ENCODE measurements around the gene ENGASE. TPM values are rescaled to one million over a fixed set of nuclear protein-coding genes. Genes with fewer than 3 reads are reported as not detected.

The ENGASE gene
- total RNA-seq, 4 donors from 2014 or later, result 21.6 to 60.7 (median 31.7) TPM

DNA sequence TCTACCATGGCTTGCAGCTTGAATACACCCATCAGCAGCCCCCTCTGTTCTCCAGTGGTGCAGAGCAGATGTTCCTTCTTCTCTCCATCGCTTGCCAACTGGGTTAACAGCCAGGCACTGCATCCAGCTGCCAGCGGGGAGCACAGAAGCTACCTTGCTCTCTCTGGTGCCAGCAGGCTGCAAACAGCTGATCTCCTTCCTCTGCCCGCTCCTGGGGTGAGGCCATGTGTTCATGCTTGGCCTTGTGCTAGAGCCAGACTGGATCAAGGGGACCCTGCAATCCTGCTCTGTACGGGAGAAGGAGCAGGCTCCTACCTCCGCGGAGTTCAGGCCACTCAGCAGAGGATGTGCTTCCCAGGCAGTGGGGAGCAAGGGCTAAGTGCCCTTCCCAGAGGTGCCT is 24.1 kb upstream of the ENGASE start:
- TF ChIP-seq, protein P1, sequence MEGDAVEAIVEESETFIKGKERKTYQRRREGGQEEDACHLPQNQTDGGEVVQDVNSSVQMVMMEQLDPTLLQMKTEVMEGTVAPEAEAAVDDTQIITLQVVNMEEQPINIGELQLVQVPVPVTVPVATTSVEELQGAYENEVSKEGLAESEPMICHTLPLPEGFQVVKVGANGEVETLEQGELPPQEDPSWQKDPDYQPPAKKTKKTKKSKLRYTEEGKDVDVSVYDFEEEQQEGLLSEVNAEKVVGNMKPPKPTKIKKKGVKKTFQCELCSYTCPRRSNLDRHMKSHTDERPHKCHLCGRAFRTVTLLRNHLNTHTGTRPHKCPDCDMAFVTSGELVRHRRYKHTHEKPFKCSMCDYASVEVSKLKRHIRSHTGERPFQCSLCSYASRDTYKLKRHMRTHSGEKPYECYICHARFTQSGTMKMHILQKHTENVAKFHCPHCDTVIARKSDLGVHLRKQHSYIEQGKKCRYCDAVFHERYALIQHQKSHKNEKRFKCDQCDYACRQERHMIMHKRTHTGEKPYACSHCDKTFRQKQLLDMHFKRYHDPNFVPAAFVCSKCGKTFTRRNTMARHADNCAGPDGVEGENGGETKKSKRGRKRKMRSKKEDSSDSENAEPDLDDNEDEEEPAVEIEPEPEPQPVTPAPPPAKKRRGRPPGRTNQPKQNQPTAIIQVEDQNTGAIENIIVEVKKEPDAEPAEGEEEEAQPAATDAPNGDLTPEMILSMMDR (IDR thresholded peaks at IDR 0.05; ENCODE audit: low read depth), result no peak

DNA sequence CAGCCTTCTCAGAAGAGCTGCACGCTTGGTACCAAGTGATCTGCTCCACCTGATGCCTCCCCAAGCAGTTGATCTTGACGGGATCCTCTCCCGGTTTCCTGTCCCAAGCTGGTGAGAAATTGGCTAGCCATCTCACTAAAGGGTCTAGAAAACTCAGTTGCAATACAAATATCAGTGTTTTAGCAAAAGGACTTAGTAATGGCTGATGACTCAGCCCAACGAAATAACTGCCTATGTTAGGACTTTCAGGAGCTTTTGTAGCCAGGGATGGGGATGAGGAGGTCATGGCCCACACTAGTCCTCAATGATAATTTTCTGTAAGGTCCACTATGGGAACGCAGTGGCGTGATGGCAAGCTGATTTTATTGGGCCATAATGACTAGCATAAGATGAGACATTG is 23.3 kb upstream of the ENGASE start:
- TF ChIP-seq, protein P1 (IDR thresholded peaks at IDR 0.05; ENCODE audit: low read depth), result no peak

DNA sequence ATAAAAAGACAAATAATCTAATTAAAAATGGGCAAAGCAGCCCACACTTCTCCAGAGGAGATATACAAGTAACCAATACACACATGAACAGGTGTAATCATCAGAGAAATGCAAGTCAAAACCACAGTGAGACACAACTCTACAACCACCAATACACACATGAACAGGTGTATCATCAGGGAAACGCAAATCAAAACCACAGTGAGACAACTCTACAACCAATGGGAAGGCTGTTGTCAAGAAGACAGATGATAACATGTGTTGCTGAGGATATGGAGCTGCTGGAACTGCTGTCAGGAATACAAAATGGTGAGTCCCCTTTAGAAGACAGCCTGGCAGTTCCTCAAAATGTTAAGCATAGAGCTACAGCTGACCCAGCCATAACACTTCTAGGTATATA is 22.5 kb upstream of the ENGASE start:
- TF ChIP-seq, protein P1 (IDR thresholded peaks at IDR 0.05; ENCODE audit: low read depth), result no peak

DNA sequence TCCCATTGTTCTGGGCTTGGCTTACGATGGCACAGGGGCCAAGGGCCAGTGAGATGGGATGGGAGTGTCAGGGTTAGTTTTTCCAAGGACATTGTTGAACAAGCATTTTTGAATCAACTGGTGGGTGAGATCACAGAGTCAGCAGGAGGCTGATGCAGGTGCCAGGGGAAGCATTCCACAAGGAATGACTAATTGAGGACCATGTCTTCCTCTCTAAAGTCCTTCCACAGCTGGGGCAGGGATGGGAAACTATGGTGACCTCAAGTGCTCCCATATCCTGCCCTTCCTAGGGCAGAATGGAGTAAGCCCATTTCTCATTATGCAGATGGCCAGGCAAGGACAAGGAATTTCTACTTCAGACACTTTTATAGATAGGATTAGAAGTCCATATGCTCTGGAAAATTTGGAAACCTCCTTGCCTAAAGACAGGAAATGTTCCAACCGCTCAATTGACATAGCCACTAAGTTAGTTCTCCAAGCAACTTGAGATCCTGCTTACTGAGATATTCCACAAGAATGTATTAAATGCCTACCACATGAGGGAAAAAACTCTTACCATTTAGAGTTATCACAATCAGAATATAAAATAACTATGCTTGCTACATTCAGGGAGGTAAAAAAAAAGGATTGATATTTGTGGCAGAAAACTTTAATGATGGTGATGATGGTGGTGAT is 21.2 kb upstream of the ENGASE start:
- TF ChIP-seq, protein P1 (IDR thresholded peaks at IDR 0.05; ENCODE audit: low read depth), result no peak

DNA sequence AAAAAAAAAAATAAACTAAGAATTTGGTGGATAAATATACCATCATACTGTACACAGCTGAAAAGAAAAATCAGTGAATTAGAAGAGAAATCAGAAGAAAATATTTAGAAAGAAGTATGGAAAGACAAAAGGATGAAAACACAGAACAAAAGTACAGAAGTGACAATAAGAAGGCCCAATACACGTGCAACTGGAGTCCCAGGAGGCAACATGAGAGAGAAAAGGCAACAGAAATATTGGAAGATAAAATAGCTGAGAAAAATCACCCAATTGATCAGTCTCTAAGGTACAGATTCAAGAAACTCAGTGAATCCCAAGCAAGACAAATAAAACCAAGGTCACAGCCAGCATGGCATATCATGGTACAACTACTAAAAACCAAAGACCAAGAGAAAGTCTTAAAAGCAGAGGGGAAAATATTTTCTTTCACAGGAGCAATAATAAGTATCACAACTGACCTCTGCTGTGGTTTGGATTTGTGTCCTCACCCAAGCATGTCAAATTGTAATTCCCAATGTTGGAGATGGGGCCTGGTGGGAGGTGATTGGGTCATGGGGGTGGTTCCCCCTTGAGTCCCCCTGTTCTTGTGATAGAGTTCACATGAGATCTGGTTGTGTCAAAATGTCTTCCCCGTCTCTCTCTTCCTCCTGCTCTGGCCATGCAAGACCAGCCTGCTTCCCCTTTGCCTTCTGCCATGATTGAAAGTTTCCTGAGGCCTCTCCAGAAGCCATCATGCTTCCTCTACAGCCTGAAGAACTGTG is 20.2 kb upstream of the ENGASE start:
- TF ChIP-seq, protein P1 (IDR thresholded peaks at IDR 0.05; ENCODE audit: low read depth), result no peak

DNA sequence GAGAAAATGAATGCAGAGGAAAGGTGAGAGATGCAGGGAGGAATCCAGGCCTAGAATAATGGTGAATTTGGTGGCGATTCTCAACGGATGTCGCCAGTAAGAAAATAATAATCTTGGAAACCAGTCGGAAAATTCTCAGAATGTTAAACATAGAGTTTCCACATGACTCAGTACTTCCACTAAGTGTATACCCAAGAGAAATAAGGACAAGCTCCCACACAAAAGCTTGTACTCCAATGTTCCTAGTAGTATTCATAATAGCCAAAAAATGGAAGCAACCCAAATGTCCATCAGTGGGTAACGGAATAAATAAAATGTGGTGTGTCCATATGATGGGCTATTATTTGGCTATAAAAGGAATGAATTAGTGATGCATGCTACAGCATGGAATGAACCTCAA is 19.4 kb upstream of the ENGASE start:
- TF ChIP-seq, protein P1 (IDR thresholded peaks at IDR 0.05; ENCODE audit: low read depth), result no peak

DNA sequence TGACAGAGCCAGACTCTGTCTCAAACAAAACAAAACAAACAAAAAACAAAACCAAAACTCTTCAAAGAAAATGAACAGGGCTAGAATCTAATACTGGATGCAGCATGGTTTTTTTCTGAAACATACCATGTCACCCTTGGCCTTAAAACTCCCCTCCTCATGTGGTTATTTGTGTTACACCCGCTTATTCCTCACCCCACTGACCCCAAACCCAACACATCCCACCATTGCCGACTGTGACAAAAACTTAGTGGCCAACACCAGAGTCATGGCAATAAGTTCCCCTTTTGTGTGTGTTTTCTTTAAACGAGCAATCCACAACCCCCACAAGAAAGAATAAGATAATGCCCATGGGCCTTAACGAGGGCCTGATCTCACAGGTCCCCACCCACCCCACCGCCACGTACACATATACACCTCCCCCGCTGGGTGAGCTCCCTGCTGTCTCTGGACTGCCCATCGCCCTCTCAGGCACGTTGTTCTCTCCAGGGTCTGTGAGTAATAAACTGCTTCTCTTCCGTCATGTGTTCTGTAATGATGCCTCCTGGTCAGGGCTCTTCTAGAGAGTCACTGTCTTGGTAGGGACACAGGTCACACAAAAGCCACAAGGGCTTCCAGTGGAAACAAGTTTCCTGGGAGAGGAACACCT is 16.8 kb upstream of the ENGASE start:
- TF ChIP-seq, protein P1 (IDR thresholded peaks at IDR 0.05; ENCODE audit: low read depth), result no peak
